H9 (cell line): ENCODE results near the gene CCDC187. TPM values are rescaled to one million over a fixed set of nuclear protein-coding genes. Genes with fewer than 3 reads are reported as not detected.

ENCODE experiments used
- DNase-seq: peaks from one replicate; pipeline ENCODE4 v3.0.0-alpha.2; 2017
- H2AFZ ChIP-seq: one replicate; pipeline ENCODE4 v1.6.1; 2013; ENCODE audit warnings: mild to moderate bottlenecking, low read length, control low read depth, moderate library complexity
- H2AK5ac ChIP-seq: 2 replicates; pipeline ENCODE4 v1.6.1; 2013; ENCODE audit warnings: low read length, control low read depth, mixed read lengths; ENCODE audit not compliant: insufficient read length
- H2BK120ac ChIP-seq: one replicate; pipeline ENCODE4 v1.6.1; 2013; ENCODE audit warnings: low read depth, mild to moderate bottlenecking, low read length, control low read depth, inconsistent platforms; ENCODE audit not compliant: poor library complexity, severe bottlenecking
- H2BK12ac ChIP-seq: 2 replicates; pipeline ENCODE4 v1.6.1; 2013; ENCODE audit warnings: low read length, control low read depth, mixed read lengths, low read depth; ENCODE audit not compliant: insufficient read length
- H2BK15ac ChIP-seq: 2 replicates; pipeline ENCODE4 v1.6.1; 2013; ENCODE audit warnings: low read depth, low read length, control low read depth
- H2BK20ac ChIP-seq: one replicate; pipeline ENCODE4 v1.6.1; 2013; ENCODE audit warnings: low read depth, mild to moderate bottlenecking, low read length, control low read depth, inconsistent platforms; ENCODE audit not compliant: poor library complexity, severe bottlenecking
- H2BK5ac ChIP-seq: 2 replicates; pipeline ENCODE4 v1.6.1; 2013; ENCODE audit warnings: low read length, control low read depth, mixed read lengths; ENCODE audit not compliant: insufficient read length
- H3K14ac ChIP-seq: 2 replicates; pipeline ENCODE4 v1.6.1; 2013; ENCODE audit warnings: low read length, control low read depth; ENCODE audit not compliant: insufficient read depth
- H3K18ac ChIP-seq: 2 replicates; pipeline ENCODE4 v1.6.1; 2013; ENCODE audit warnings: low read depth, mild to moderate bottlenecking, mixed read lengths, low read length, control low read depth; ENCODE audit not compliant: insufficient read length
- H3K23ac ChIP-seq: 2 replicates; pipeline ENCODE4 v1.6.1; 2013; ENCODE audit warnings: low read length, control low read depth, mixed read lengths, low read depth; ENCODE audit not compliant: insufficient read length
- H3K23me2 ChIP-seq: 2 replicates; pipeline ENCODE4 v1.6.1; 2013; ENCODE audit warnings: low read depth, mild to moderate bottlenecking, mixed read lengths, low read length, control low read depth; ENCODE audit not compliant: insufficient read length, poor library complexity, severe bottlenecking
- H3K27ac ChIP-seq: 2 replicates; pipeline ENCODE4 v1.5.1; 2013; ENCODE audit warnings: low read length, control low read depth, mixed read lengths, low read depth; ENCODE audit not compliant: insufficient read length
- H3K27me3 ChIP-seq: 2 replicates; pipeline ENCODE4 v1.6.1; 2013; ENCODE audit warnings: low read length, control low read depth, inconsistent platforms; ENCODE audit not compliant: insufficient read depth
- H3K4ac ChIP-seq: 2 replicates; pipeline ENCODE4 v1.6.1; 2013; ENCODE audit warnings: low read depth, mild to moderate bottlenecking, control low read depth, inconsistent platforms, low read length, moderate library complexity
- H3K4me1 ChIP-seq: 2 replicates; pipeline ENCODE4 v1.6.1; 2013; ENCODE audit warnings: low read length, control low read depth, inconsistent platforms; ENCODE audit not compliant: insufficient read depth
- H3K4me2 ChIP-seq: 2 replicates; pipeline ENCODE4 v1.6.1; 2013; ENCODE audit warnings: low read length, control low read depth, mixed read lengths; ENCODE audit not compliant: insufficient read length, insufficient read depth
- H3K56ac ChIP-seq: 2 replicates; pipeline ENCODE4 v1.6.1; 2013; ENCODE audit warnings: low read depth, mild to moderate bottlenecking, mixed read lengths, low read length, control low read depth; ENCODE audit not compliant: insufficient read length
- H3K79me1 ChIP-seq: 2 replicates; pipeline ENCODE4 v1.6.1; 2013; ENCODE audit warnings: low read depth, mild to moderate bottlenecking, moderate library complexity, low read length, control low read depth, inconsistent platforms; ENCODE audit not compliant: insufficient read depth, poor library complexity, severe bottlenecking
- H3K79me2 ChIP-seq: 2 replicates; pipeline ENCODE4 v1.6.1; 2013; ENCODE audit warnings: low read length, control low read depth, inconsistent platforms; ENCODE audit not compliant: insufficient read depth
- H3K9ac ChIP-seq: 2 replicates; pipeline ENCODE4 v1.6.1; 2013; ENCODE audit warnings: low read length, control low read depth, mixed read lengths; ENCODE audit not compliant: insufficient read length; ENCODE audit errors: extremely low read depth
- H3K9me3 ChIP-seq: one replicate; pipeline ENCODE4 v1.6.1; 2013; ENCODE audit warnings: low read depth, low read length, inconsistent platforms; ENCODE audit not compliant: control insufficient read depth
- H3T11ph ChIP-seq: one replicate; pipeline ENCODE4 v1.6.1; 2013; ENCODE audit warnings: mild to moderate bottlenecking, low read length, control low read depth, inconsistent platforms
- H4K20me1 ChIP-seq: one replicate; pipeline ENCODE4 v1.6.1; 2013; ENCODE audit not compliant: control insufficient read depth, insufficient read length, insufficient read depth
- H4K5ac ChIP-seq: 2 replicates; pipeline ENCODE4 v1.6.1; 2013; ENCODE audit warnings: low read depth, mild to moderate bottlenecking, mixed read lengths, low read length, control low read depth; ENCODE audit not compliant: insufficient read length
- H4K8ac ChIP-seq: replicated peaks from 2 replicates; pipeline ENCODE4 v1.6.1; 2013; ENCODE audit warnings: low read length, control low read depth, mixed read lengths, low read depth; ENCODE audit not compliant: insufficient read length
- H4K91ac ChIP-seq: 2 replicates; pipeline ENCODE4 v1.6.1; 2013; ENCODE audit warnings: low read depth, mild to moderate bottlenecking, moderate library complexity, mixed read lengths, low read length, control low read depth; ENCODE audit not compliant: insufficient read length
- H3K27ac Mint-ChIP-seq, 3 experiments: 2 replicates in 2 of 3; 3 replicates in 1 of 3; pipeline ENCODE4 v1.8.0; 2020 to 2021; ENCODE audit warnings: mixed read lengths in 3 of 3, mild to moderate bottlenecking in 1 of 3, moderate library complexity in 1 of 3
- H3K27me3 Mint-ChIP-seq: 2 replicates; pipeline ENCODE4 v1.8.0; 2021; ENCODE audit warnings: low read depth, mild to moderate bottlenecking, moderate library complexity, mixed read lengths
- H3K36me3 Mint-ChIP-seq, 3 experiments: 2 replicates in 2 of 3; 3 replicates in 1 of 3; pipeline ENCODE4 v1.8.0; 2020 to 2021; ENCODE audit warnings: low read depth in 3 of 3, mixed read lengths in 3 of 3; ENCODE audit not compliant: insufficient read depth in 1 of 3
- H3K4me1 Mint-ChIP-seq, 2 experiments: 2 replicates each; pipeline ENCODE4 v1.8.0; 2020; ENCODE audit warnings: mixed read lengths in 2 of 2
- H3K4me3 Mint-ChIP-seq, 2 experiments: 2 replicates in 1 of 2; 3 replicates in 1 of 2; pipeline ENCODE4 v1.8.0; 2020 to 2021; ENCODE audit warnings: mild to moderate bottlenecking in 2 of 2, mixed read lengths in 2 of 2, moderate library complexity in 1 of 2
- H3K9me3 Mint-ChIP-seq, 2 experiments: 2 replicates in 1 of 2; 3 replicates in 1 of 2; pipeline ENCODE4 v1.8.0; 2020; ENCODE audit warnings: mild to moderate bottlenecking in 2 of 2, mixed read lengths in 2 of 2, moderate library complexity in 1 of 2
- CTCF ChIP-seq: fragments of 200-600 bp; sonication (generic); conservative IDR thresholded peaks from 3 replicates; pipeline ENCODE4 v1.8.0; 2021; ENCODE audit warnings: antibody characterized with exemption, mild to moderate bottlenecking
- WGBS: extraction: QIAGEN DNeasy Blood & Tissue Kit; methylation state at CpG from one replicate; pipeline ENCODE4 v1.1.7; 2013; ENCODE audit warnings: missing lambda C conversion rate, low lambda C conversion rate, mixed read lengths; ENCODE audit not compliant: insufficient read length; ENCODE audit errors: extremely low coverage; 5-methylcytosine and 5-hydroxymethylcytosine counted together
- total RNA-seq: library from RNA; stranded (reverse); gene quantifications from 2 replicates; pipeline ENCODE4 v1.2.1, GENCODE V29; 2021

CCDC187 gene
- total RNA-seq, 1 experiment from 2014 or later: 0.07 TPM

GRCh38 chr9:136313111-136314055, 9.5 kb upstream of the CCDC187 start:
- DNase-seq: no peak

More at GRCh38 chr9:136313111-136314055, 9.5 kb upstream of the CCDC187 start:
- Histone ChIP-seq H3K23me2 (no peaks in the 10 kb centered on the region), H3K56ac (no peak overlapping the region), H3T11ph (no peak overlapping the region), H4K8ac (no peak overlapping the region), H3K9me3 (no peaks in the 10 kb centered on the region), H3K14ac (no peak overlapping the region), H2AFZ (no peak overlapping the region), H2BK5ac (no peak overlapping the region), H2AK5ac (no peak overlapping the region), H4K5ac (no peak overlapping the region), H3K27me3 (no peaks in the 10 kb centered on the region), H3K4ac (no peak overlapping the region), H3K27ac (no peak overlapping the region), H4K91ac (no peak overlapping the region), H3K4me2 (no peak overlapping the region), H3K9ac (no peak overlapping the region), H4K20me1 (no peaks in the 10 kb centered on the region), H3K79me1 (no peaks in the 10 kb centered on the region), H3K23ac (no peak overlapping the region), H2BK20ac (no peak overlapping the region), H2BK120ac (no peak overlapping the region), H2BK15ac (no peak overlapping the region), H3K4me1 (no peaks in the 10 kb centered on the region), H2BK12ac (no peak overlapping the region), H3K18ac (no peak overlapping the region), H3K79me2 (no peaks in the 10 kb centered on the region)
- H3K27me3 Mint-ChIP-seq: peaks cover 5% of the 10 kb centered on the region; the same call in 1 of the 2 replicates
- H3K4me1 Mint-ChIP-seq: no peaks in the 10 kb centered on the region
- no peak overlapping the region for H3K4me3 Mint-ChIP-seq
- no CpG with 5 or more reads among the region's 18 CpGs for WGBS
- H3K9me3 Mint-ChIP-seq: peaks cover 13 to 15% of the 10 kb centered on the region in 2 experiments
- no peak for TF ChIP-seq CTCF
- peaks cover 6 to 19% (median 7%) of the 10 kb centered on the region in 3 experiments; a peak in 6 of 7 replicates for H3K36me3 Mint-ChIP-seq
- H3K27ac Mint-ChIP-seq: no peak overlapping the region
